ENCODE data around the gene AUTS2.

Gene AUTS2

GRCh38 chr7:69827140-69827539 is 228.9 kb downstream of the AUTS2 start:
- DNase-seq = no peak

DNA sequence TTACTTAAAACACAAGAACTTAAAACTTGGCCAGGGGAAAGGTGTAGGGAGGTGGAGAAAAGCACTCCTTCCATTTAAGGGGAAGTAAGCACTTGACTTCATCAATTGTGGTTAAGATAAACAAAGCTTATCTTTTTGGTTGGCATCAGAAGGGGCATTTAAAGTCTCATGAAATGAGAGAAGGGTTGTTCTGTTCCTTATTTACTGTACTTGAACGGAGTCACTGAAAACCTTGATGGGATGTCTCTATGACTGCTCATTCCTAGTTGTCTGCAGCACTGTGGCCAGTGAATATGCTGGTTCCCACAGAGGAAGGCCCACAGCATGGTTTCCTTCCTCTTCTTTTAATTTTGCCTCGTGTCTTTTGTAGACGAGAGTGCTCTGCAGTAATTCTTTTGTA is 229.3 kb downstream of the AUTS2 start:
- no peak for DNase-seq

- DNase-seq = no peak
These were observed 234.1 kb downstream of the AUTS2 start for GRCh38 chr7:69832356-69832755.

GRCh38 chr7:69833964-69834363 is 235.7 kb downstream of the AUTS2 start:
- DNase-seq = no peak

DNA sequence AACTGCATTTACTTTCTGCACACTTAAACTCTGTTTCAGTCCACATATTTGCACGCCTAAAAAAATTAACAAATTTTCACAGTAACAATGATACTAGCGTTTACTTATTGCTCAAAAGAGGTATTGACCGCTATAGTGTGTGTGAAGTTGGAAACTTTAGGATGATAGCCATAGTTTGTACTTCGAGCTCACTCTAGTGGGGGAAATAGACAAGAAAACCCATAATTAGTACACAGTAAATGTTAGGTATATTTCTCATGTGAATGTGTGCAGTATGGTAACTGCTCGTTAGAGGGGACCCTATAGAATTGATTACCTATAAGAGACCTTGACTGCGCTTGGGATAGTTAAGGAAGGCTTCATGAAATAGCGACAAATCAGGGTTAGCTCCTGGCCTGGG is 238.4 kb downstream of the AUTS2 start:
- no peak for DNase-seq

GRCh38 chr7:69837387-69838068 is 239.3 kb downstream of the AUTS2 start:
- DNase-seq = peak; percentile 77

GRCh38 chr7:69839782-69840181 is 241.5 kb downstream of the AUTS2 start:
- DNase-seq = no peak

GRCh38 chr7:69840248-69840647 is 242.0 kb downstream of the AUTS2 start:
- DNase-seq = no peak

DNA sequence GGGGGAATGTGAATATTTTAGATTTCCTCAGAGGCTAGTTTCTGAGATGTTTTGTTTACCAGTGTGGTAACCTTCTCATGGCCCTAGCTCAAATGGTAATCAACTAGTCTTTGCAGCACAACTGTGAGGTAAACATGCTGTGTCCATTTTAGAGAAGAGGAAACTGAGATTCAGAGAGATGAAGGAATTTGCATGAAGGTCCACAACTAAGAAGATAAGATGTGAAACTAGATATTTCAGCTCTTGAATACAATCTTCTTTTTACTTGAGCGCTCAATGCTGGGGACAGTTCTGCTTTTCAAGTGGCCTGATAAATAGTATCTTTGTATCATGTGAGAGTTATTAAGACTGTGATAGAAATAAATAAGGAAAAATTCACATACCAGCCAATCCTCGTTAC is 245.4 kb downstream of the AUTS2 start:
- no peak for DNase-seq

DNA sequence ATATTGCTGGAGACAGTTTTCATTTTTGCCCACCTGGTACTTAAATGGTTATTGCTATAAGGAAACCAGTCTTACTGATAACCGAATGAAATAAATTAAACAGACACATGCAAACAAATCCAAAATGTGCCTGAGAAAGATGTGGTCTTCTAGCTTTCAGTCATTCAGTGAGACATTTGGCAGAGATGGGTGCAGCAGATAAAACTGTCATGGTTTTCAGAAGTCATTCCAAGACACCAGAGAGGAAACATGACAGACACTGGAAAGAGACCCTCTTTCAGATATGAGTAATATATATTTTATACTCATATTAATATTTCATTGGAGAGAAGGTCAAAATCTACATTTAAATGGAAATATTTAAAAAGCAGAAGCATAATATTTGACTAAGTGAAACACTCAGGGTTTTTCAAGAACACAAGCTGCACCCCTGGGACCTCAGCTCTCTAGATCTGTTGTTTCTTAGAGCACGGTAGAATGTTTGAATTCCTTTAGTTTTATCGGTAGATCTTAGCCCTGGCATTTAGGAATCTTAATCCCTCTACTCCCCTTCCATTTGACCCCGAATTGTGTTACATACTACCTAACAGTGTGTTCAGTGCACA is 246.1 kb downstream of the AUTS2 start:
- no peak for DNase-seq

DNA sequence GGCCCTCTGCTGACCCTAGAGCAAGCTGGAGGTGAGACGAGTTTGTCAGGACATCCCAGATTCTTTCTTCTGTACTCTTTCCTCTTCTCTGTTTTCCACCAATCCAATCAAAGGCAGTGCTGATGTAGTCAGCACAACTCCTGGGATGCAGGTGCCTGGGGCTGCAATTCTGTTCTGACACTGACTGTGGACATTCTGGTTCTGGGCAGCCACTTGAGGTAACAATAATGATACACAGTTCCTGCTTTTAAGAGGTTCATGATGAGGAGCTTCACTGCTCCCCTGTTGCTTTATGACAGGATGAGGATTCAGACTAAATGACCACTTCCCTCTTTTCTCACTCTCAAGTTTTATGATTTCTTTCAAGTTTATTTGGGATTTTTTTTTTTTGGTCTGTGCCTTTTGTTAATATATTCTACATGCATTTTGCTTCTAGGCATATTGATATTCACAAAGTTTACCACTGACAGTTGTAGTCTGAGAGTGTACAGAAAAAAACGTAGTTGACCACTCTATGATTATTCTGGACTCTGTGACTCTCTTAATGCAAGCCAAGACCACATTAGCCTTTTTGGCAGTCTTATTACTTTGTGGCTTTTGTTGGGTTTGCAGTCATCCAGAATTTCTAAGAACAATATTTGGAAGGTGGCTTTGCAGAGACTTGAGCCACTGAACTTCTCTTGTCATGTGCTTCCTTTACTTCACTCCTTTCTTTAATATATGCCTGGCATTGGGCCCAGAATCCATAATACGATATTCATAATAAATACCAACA is 247.6 kb downstream of the AUTS2 start:
- no peak for DNase-seq

- peak; percentile 47 for DNase-seq
These were observed 249.8 kb downstream of the AUTS2 start for GRCh38 chr7:69847921-69848612.

DNA sequence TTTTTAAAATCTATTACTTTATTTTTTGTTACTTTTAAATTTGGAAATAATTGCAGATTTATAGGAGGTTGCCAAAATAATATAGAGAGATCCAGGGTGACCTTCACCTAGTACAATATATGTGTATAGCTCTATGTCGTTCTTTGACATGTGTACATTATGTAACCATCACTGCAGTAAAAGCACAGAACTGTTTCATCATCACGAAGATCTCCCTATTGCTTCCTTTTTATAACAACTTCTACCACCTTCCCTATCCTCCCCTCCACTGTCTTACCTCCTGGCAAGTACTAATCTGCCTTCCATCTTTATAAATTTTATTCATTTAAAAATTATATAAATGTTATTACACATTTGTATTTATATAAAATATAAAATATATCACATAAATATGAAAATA is 251.0 kb downstream of the AUTS2 start:
- DNase-seq = no peak

- no peak for DNase-seq
These were observed 258.7 kb downstream of the AUTS2 start for GRCh38 chr7:69857014-69857413.

DNA sequence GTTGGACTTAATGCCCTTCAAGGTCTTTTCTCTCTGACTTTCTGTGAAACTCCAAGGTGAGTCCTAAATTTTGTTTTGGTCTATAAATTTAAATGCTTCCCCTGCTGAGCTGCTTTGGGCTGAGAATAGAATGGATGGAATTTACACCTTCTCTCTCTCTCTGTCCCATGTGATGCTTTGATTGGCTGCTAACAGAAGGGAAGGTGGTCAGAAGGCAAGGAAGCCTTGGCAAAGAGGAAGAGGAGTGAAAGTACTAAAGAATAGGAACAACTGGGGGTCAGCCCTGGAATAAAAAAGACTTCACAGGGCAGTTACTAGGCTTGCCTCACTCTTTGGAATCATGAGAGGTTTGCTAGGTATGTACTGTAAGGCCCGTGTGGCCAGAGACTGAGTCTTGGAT is 260.2 kb downstream of the AUTS2 start:
- no peak for DNase-seq

DNA sequence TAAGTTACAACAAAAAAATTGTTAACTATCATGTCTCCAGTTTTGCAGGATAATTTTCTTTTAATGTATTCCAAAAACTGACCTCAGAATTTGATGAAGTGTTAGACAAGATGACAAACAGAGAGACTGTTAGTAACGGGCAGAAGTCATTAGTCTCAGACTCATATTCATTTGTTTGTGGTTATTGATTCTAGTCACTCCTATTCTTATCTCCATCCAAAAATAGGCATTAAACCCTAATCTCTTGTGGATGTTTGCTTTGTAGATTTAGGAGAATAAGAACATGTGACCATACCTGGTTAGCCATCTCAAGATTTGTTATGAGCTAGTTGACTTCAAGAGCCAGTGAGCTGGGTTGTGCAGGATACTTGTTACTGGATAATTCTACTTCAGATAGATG is 261.1 kb downstream of the AUTS2 start:
- no peak for DNase-seq

GRCh38 chr7:69860486-69860885 is 262.2 kb downstream of the AUTS2 start:
- no peak for DNase-seq

GRCh38 chr7:69860941-69861622 is 262.8 kb downstream of the AUTS2 start:
- no peak for DNase-seq

- no peak for DNase-seq
These were observed 264.3 kb downstream of the AUTS2 start for GRCh38 chr7:69862413-69863064.

GRCh38 chr7:69864274-69864673 is 266.0 kb downstream of the AUTS2 start:
- no peak for DNase-seq

DNA sequence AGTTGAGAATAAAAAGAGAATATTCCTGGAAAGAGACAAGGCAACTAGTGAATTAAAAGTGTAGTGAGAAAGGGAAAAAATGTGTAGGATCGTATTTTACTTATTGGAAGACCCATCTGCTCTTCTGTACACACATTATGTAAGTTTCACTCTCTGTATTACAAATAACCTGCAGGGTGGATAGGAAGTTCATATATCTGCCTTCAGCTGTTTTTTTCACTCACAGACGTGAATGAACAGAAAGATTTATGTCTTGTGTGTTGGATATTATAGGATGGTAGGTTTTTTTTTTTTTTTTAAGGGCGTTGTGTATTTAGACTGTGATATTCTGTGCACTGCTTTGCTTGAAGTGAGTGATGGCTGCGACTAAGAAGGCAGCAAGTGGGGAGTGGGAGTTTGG is 266.5 kb downstream of the AUTS2 start:
- no peak for DNase-seq

DNA sequence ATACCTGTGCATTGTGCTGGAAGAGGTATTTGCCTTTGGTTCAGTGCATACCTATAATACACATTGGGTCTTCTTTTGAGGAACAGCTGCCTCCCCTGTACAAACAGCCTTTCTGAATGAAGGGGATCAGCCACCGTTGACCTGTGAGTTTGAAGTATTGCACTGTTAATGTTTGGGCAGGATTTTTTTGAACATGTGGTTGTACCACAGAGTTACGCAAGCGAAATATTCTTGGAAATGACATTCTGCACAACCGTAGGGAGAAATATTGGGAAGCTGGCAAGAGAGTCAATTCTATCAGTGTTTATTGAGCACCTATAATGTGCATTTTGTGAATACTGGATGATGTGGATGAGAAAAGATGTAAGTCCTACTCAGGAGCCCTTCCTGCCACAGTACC is 270.6 kb downstream of the AUTS2 start:
- DNase-seq = no peak
